ENCODE data around the gene LIFR. TPM values are rescaled to one million over a fixed set of nuclear protein-coding genes. Genes with fewer than 3 reads are reported as not detected.

The LIFR gene
- total RNA-seq, 2 donors from 2014 or later: 45.4 to 80.1 TPM

GRCh38 chr5:38434966-38435705 is 121.3 kb downstream of the LIFR start:
- H3K9me3 ChIP-seq: no peaks in the 10 kb centered on the region
- intact Hi-C loops (cut with DNase I): no loop called here
- DNase-seq (no peak), ATAC-seq (no peak)
- no peaks in the 10 kb centered on the region for H3K27me3 ChIP-seq
- no peak for TF ChIP-seq POLR2A (IDR thresholded peaks at IDR 0.05)
- TF ChIP-seq CTCF (IDR thresholded peaks at IDR 0.05): no peak
- no peak overlapping the region for H3K27ac ChIP-seq
- H3K4me1 ChIP-seq: no peaks in the 10 kb centered on the region
- H3K36me3 ChIP-seq (replicated peaks in 1 of 2; ENCODE audit: insufficient read depth in 1 of 2, low read depth in 2 of 2): no peaks in the 10 kb centered on the region
- WGBS, 2 donors: 92 to 94% methylated on average over 7 of the region's 7 CpGs
- no peak overlapping the region for H3K4me3 ChIP-seq

DNA sequence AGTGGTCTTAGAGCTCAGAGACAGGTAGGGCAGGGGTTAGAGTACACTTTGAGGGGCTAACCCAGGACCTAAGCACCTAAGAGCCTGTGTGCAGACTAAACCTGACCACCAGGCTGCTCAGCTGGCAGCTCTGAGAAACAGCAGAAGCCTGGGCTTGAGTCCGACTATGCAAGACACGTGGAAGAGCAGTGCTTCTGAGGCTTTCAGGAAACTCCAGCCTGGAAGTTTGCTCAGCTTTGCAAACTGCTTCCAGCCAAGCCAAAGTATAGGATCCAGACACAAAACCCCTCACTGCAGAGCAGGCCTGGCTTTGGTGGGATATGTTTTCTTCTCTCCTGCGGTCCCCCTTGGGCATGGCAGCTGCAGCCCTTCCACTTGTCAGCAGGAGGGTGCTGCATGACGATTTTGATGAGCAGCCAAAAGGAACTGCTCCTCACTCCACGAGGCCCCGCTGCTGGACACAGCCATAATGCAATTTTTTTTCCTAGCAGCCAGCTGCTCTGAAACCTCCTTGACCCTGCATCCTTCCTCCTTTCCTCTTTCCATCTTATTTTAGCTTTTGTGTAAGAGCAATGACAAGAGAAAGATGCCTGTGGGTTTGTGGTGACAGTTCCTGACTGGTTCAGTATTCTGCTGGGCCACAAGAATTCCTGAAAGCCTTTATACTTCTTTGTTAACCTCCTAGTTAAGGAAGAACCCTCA is 123.1 kb downstream of the LIFR start:
- ATAC-seq (peak; percentile 35), DNase-seq (peak in 1 of 4 donors; percentile 12)
- H3K4me1 ChIP-seq: no peaks in the 10 kb centered on the region
- no peak overlapping the region for H3K4me3 ChIP-seq
- no peaks in the 10 kb centered on the region for H3K27me3 ChIP-seq
- no peaks in the 10 kb centered on the region for H3K9me3 ChIP-seq
- no peaks in the 10 kb centered on the region for H3K36me3 ChIP-seq (replicated peaks in 1 of 2; ENCODE audit: insufficient read depth in 1 of 2, low read depth in 2 of 2)
- no peak for TF ChIP-seq CTCF (IDR thresholded peaks at IDR 0.05)
- TF ChIP-seq POLR2A (IDR thresholded peaks at IDR 0.05): no peak
- intact Hi-C loops (cut with DNase I): no loop called here
- no peak overlapping the region for H3K27ac ChIP-seq
- WGBS, 2 donors: 39 to 41% methylated on average over 4 to 6 of the region's 6 CpGs

DNA sequence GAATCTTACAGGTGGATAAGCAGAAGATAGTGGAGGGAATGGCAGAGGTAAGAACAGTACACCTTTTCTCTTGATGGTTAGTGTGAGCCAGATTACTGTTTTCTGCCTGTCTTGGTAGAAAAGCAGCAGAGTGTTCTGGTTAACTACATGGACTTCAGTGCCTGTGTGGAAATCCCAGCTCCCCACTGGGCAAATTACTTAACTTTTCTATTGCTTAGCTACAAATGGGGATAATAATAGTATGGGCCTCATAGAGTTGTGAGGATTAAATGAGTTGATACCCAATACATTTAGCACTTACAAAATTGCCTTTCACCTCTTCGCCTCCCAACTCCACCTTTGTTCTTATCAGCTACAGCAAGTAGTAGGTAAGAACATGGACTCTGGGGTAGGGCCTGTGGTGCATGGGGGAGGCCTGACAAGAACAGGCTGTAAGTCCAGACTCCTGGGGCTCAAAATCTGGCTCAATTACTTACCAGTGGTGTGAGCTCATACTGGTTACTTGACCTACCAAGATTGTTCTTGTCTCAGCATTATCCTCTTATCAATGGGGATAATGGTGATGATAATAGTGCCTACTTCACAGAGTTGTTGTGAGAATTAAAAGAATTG is 125.1 kb downstream of the LIFR start:
- Histone ChIP-seq H3K4me1 (no peaks in the 10 kb centered on the region), H3K27ac (no peak overlapping the region), H3K9me3 (no peaks in the 10 kb centered on the region), H3K4me3 (no peak overlapping the region), H3K27me3 (no peaks in the 10 kb centered on the region), H3K36me3 (replicated peaks in 1 of 2; ENCODE audit: insufficient read depth in 1 of 2, low read depth in 2 of 2) (no peaks in the 10 kb centered on the region)
- TF ChIP-seq POLR2A (IDR thresholded peaks at IDR 0.05) (no peak), CTCF (IDR thresholded peaks at IDR 0.05) (no peak)
- 93 to 96% methylated on average over 1 of the region's 1 CpG for WGBS, 2 donors
- intact Hi-C loops (cut with DNase I): no loop called here
- ATAC-seq (no peak), DNase-seq (no peak)

GRCh38 chr5:38426986-38427950 is 129.2 kb downstream of the LIFR start:
- intact Hi-C loops (cut with DNase I): no loop called here
- TF ChIP-seq CTCF (IDR thresholded peaks at IDR 0.05) (no peak), POLR2A (IDR thresholded peaks at IDR 0.05) (no peak)
- H3K27ac ChIP-seq: no peak overlapping the region
- no peak overlapping the region for H3K4me3 ChIP-seq
- H3K27me3 ChIP-seq: no peaks in the 10 kb centered on the region
- WGBS, 2 donors: 73 to 76% methylated on average over 9 of the region's 9 CpGs
- no peaks in the 10 kb centered on the region for H3K4me1 ChIP-seq
- no peaks in the 10 kb centered on the region for H3K9me3 ChIP-seq
- DNase-seq (no peak), ATAC-seq (no peak)
- H3K36me3 ChIP-seq (replicated peaks in 1 of 2; ENCODE audit: insufficient read depth in 1 of 2, low read depth in 2 of 2): no peaks in the 10 kb centered on the region

Measured in body of pancreas (tissue), 4 donors.